ENCODE results near the gene HSPB2.

Gene HSPB2

DNA sequence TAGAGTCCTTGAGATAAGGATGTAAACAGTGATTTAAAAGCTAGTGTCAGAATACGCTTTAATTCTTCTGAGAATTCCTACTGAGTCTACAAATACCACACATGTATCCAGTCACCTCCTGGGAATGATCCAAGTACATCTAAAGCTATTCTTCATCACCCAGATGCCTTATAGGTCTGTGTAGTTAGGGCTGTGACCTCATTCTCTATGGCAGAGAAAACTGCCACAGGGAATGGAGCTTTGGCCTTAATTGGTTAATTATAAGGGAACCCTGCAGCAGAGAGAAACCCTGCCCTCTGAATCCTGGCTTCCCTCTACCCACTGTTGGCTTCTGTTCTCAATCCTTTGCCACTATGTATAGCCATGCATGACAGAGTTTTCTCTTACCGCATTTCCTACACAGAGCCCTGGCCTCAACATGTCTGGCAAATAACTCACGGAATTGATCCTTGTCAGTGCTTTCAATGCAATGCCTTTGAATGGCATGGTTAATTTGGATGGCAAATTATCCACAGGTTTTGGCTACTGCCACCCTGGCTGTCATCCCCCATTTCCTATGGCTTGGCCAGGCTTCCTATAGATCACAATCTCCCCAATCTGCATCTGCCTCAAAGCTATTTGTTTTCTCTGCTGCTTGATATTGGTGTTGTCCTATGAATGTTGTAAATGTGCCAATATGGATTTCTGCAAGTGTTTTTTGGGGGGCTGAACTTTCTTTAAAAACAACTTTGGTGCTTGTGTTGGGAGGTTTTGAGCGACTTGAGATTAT lies 27.5 kb downstream of the HSPB2 start:
- H3K27ac ChIP-seq (ENCODE audit: low read depth, low read length), result no peak overlapping the region
- no peak overlapping the region for H3K4me3 ChIP-seq (ENCODE audit: low read depth, low read length)
- H3K36me3 ChIP-seq (ENCODE audit: control insufficient read depth, insufficient read depth, low read length), result no peaks in the 10 kb centered on the region; the same call in 1 of the 2 replicates
- H3K9ac ChIP-seq (ENCODE audit: low read depth, low read length), result no peak overlapping the region
- no peaks in the 10 kb centered on the region for H3K9me3 ChIP-seq (ENCODE audit: control insufficient read depth, insufficient read depth, low read length)
- peaks cover 37% of the 10 kb centered on the region for H3K4me1 ChIP-seq (ENCODE audit: control insufficient read depth, insufficient read depth, low read length)
- H3K27me3 ChIP-seq (ENCODE audit: control insufficient read depth, insufficient read depth, low read length), result no peaks in the 10 kb centered on the region

DNA sequence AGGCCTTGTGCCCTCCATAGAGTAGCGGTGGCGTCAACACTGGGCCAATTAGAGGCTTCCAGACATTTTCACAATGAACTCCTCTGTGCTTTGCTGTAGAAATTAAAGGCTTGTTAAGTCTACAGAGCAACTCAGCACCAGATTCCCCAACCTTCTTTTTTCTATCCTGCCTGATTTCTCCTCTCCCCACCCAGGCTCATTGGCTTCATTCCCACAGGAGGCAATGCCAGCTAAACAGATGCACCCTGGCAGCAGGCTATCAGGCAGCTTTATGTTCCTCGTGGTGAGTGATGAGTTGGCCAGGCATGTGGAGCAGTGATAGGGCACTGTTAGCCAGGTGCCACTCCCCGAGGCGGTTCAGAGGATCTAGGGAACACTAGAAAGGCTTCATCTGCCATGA lies 29.4 kb downstream of the HSPB2 start:
- no peak overlapping the region for H3K27ac ChIP-seq (ENCODE audit: low read depth, low read length)

DNA sequence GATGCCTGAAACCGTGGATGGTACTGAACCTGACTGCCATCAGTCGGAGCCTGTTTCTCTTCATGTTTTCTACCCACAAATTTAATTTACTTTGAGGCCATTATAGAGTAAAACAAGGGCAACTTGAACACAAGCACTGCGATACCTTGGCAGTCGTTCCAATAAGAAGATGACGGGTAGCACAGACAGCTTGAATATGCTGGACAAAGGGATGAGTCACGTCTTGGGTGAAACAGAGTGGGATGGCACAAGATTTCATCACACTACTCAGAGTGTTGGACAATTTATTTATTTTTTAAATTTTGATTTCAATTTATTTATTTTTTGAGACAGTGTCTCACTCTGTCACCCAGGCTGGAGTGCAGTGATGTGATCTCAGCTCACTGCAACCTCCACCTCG lies 30.3 kb downstream of the HSPB2 start:
- Histone ChIP-seq H3K27me3 (ENCODE audit: control insufficient read depth, insufficient read depth, low read length) (no peaks in the 10 kb centered on the region), H3K9me3 (ENCODE audit: control insufficient read depth, insufficient read depth, low read length) (no peaks in the 10 kb centered on the region), H3K9ac (ENCODE audit: low read depth, low read length) (no peak overlapping the region)

More for the DNA sequence above, 29.4 kb downstream of the HSPB2 start:
- Histone ChIP-seq H3K9me3 (ENCODE audit: control insufficient read depth, insufficient read depth, low read length) (no peaks in the 10 kb centered on the region), H3K36me3 (ENCODE audit: control insufficient read depth, insufficient read depth, low read length) (no peaks in the 10 kb centered on the region; the same call in 1 of the 2 replicates), H3K27me3 (ENCODE audit: control insufficient read depth, insufficient read depth, low read length) (no peaks in the 10 kb centered on the region), H3K9ac (ENCODE audit: low read depth, low read length) (no peak overlapping the region), H3K4me1 (ENCODE audit: control insufficient read depth, insufficient read depth, low read length) (peaks cover 28% of the 10 kb centered on the region), H3K4me3 (ENCODE audit: low read depth, low read length) (no peak overlapping the region)

DNA sequence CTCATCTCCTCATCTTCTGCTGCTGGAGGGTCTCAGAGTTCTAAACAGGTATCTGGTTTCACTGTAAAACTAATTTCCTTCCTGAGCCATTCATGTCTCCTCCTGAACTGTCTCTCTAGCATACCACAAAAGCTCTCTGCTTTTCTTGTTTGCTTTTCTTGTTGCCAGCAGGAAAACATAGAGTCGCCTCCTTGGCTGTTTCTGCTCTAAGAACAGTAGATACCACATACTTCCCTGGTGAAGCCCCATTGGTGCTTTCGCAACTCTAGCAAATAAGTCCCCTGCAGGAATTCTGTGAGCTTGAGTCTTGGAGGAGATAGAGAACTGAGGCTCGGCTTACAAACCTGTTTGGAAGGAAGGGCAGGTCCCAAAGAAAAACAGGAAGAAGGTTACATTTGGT lies 31.6 kb downstream of the HSPB2 start:
- Histone ChIP-seq H3K36me3 (ENCODE audit: control insufficient read depth, insufficient read depth, low read length) (no peaks in the 10 kb centered on the region; the same call in 1 of the 2 replicates), H3K27me3 (ENCODE audit: control insufficient read depth, insufficient read depth, low read length) (no peaks in the 10 kb centered on the region), H3K27ac (ENCODE audit: low read depth, low read length) (peak overlapping the region; percentile 26), H3K4me3 (ENCODE audit: low read depth, low read length) (no peak overlapping the region), H3K9ac (ENCODE audit: low read depth, low read length) (no peak overlapping the region), H3K4me1 (ENCODE audit: control insufficient read depth, insufficient read depth, low read length) (peaks cover 12% of the 10 kb centered on the region), H3K9me3 (ENCODE audit: control insufficient read depth, insufficient read depth, low read length) (no peaks in the 10 kb centered on the region)

More for the DNA sequence above, 30.3 kb downstream of the HSPB2 start:
- no peak overlapping the region for H3K27ac ChIP-seq (ENCODE audit: low read depth, low read length)
- no peak overlapping the region for H3K4me3 ChIP-seq (ENCODE audit: low read depth, low read length)
- peaks cover 25% of the 10 kb centered on the region for H3K4me1 ChIP-seq (ENCODE audit: control insufficient read depth, insufficient read depth, low read length)
- H3K36me3 ChIP-seq (ENCODE audit: control insufficient read depth, insufficient read depth, low read length), result no peaks in the 10 kb centered on the region; the same call in 1 of the 2 replicates

DNA sequence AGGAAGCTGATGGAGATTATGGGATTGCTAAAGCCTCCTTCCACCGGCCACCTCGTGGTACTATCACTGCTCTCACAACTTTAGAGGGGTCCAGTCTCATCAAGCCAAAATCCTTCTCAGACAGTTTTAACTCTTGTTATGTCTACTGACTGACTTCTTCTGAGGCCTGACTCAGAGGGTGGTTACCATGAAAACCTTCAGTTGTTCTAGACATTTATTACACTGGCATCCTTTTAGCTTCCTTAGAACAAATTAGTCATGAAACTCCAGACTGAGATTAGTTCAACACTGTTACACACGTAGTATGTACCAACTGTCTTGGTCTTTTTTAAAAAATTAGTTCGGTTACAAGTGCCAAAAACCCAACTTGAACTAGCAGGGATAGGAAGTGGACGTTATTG lies 32.1 kb downstream of the HSPB2 start:
- no peak overlapping the region for H3K4me3 ChIP-seq (ENCODE audit: low read depth, low read length)
- no peaks in the 10 kb centered on the region; the same call in 1 of the 2 replicates for H3K36me3 ChIP-seq (ENCODE audit: control insufficient read depth, insufficient read depth, low read length)
- no peak overlapping the region for H3K9ac ChIP-seq (ENCODE audit: low read depth, low read length)
- no peaks in the 10 kb centered on the region for H3K9me3 ChIP-seq (ENCODE audit: control insufficient read depth, insufficient read depth, low read length)
- peak overlapping the region; percentile 26 for H3K27ac ChIP-seq (ENCODE audit: low read depth, low read length)
- H3K27me3 ChIP-seq (ENCODE audit: control insufficient read depth, insufficient read depth, low read length), result no peaks in the 10 kb centered on the region
- peaks cover 11% of the 10 kb centered on the region for H3K4me1 ChIP-seq (ENCODE audit: control insufficient read depth, insufficient read depth, low read length)

DNA sequence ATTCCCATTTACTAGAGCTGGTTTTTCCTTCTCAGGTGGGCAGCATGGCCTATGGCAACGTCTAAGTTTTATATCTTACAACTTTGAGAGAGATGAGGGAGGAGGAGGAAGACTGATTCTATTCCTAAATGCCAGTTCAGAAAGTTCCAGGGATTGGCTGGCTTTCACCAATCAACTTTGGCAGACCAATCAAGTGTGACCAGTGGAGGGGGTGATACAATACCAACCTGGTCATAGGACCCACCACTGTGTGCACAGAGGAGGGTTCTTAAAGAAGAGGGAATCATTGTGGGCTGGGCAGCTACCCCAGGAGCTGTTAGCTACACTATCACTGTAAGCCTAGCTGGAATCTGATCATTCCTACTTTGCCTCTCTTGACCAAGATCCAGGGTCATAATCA lies 32.7 kb downstream of the HSPB2 start:
- Histone ChIP-seq H3K27me3 (ENCODE audit: control insufficient read depth, insufficient read depth, low read length) (no peaks in the 10 kb centered on the region), H3K36me3 (ENCODE audit: control insufficient read depth, insufficient read depth, low read length) (no peaks in the 10 kb centered on the region; the same call in 1 of the 2 replicates), H3K9me3 (ENCODE audit: control insufficient read depth, insufficient read depth, low read length) (no peaks in the 10 kb centered on the region), H3K4me1 (ENCODE audit: control insufficient read depth, insufficient read depth, low read length) (peaks cover 11% of the 10 kb centered on the region), H3K27ac (ENCODE audit: low read depth, low read length) (no peak overlapping the region), H3K4me3 (ENCODE audit: low read depth, low read length) (no peak overlapping the region), H3K9ac (ENCODE audit: low read depth, low read length) (no peak overlapping the region)

DNA sequence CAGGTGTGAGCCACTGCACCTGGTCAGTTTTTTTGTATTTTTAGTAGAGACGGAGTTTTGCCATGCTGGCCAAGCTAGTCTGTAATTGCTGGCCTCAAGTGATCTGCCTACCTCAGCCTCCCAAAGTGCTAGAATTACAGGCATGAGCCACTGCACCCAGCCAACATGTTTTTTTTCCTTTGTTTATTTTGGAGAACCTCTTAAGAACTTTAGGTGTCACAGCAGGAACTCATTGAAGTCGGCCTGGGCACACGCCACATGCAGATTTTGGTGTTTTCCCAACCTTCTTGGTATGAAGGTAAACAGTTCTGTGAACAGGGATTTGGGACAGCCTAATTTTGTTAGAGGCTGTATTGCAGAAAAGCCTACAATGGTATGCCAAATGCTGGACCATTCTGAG lies 34.0 kb downstream of the HSPB2 start:
- Histone ChIP-seq H3K4me1 (ENCODE audit: control insufficient read depth, insufficient read depth, low read length) (peaks cover 11% of the 10 kb centered on the region), H3K27ac (ENCODE audit: low read depth, low read length) (no peak overlapping the region), H3K9ac (ENCODE audit: low read depth, low read length) (no peak overlapping the region), H3K4me3 (ENCODE audit: low read depth, low read length) (no peak overlapping the region), H3K9me3 (ENCODE audit: control insufficient read depth, insufficient read depth, low read length) (no peaks in the 10 kb centered on the region), H3K27me3 (ENCODE audit: control insufficient read depth, insufficient read depth, low read length) (no peaks in the 10 kb centered on the region), H3K36me3 (ENCODE audit: control insufficient read depth, insufficient read depth, low read length) (no peaks in the 10 kb centered on the region; the same call in 1 of the 2 replicates)

DNA sequence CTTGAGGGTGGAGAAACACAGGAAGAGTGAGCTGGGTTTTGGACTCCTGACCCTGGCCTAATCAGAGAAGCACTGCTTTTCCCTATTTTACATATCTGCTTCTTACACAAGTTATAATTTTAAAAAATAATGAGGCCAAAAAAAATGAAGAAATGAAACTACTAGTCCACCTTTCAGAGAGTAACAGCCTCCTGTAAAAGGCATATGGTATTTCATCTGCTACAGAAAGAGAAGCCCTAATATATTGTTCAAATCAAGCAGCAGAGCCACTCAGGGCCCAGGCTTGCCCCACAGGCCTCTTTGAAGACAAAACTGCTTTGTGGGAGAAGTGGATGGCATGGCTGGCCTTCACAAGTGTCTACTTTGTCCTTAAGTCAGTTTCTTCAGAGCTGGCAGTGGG lies 34.6 kb downstream of the HSPB2 start:
- peaks cover 11% of the 10 kb centered on the region for H3K4me1 ChIP-seq (ENCODE audit: control insufficient read depth, insufficient read depth, low read length)
- no peak overlapping the region for H3K9ac ChIP-seq (ENCODE audit: low read depth, low read length)
- no peak overlapping the region for H3K27ac ChIP-seq (ENCODE audit: low read depth, low read length)
- H3K27me3 ChIP-seq (ENCODE audit: control insufficient read depth, insufficient read depth, low read length), result no peaks in the 10 kb centered on the region
- H3K9me3 ChIP-seq (ENCODE audit: control insufficient read depth, insufficient read depth, low read length), result no peaks in the 10 kb centered on the region
- H3K36me3 ChIP-seq (ENCODE audit: control insufficient read depth, insufficient read depth, low read length), result no peaks in the 10 kb centered on the region; the same call in 1 of the 2 replicates
- H3K4me3 ChIP-seq (ENCODE audit: low read depth, low read length), result no peak overlapping the region

DNA sequence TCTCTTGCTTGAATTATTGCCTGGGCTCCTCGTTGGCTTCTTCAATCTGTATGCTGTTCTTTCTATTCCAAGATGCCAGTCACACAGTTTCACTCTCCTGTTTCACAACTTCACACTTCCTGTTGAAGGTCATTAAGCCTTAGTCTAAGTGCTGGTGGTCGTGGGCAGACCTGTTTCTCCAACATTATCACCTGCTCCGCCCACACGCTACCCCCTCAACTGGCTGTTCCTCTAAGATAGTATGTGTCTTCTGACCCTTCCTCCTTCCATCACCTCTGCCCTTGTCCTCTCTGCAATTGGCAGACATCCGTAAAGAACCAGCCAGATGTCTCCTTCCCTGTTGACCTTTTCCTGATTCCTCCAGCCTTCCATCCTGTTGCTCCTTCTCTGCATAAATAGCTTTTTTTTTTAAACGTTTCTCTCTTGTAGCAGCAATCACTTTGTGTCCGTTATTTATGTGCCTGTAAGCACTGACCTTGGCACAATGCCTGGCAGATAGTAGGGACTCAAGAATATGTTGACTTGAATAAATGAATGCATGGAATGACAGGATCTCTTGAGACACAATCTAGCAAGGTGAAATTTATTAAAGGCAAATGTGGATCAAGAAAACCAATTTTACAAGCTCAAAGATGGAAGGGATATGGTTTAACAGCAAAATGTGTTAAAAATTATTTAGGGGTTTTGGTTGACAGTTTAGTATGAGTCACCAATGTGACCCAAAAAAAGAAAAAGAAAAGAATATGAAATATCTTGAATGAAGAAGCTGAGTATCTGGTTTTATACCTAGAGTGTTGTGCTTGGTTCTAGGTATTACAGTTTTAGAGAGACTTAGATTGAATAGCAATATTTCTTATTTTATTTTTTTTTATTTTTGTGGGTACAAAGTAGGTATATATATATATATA lies 37.2 kb downstream of the HSPB2 start:
- H3K27ac ChIP-seq (ENCODE audit: low read depth, low read length), result no peak overlapping the region
- no peaks in the 10 kb centered on the region for H3K36me3 ChIP-seq (ENCODE audit: control insufficient read depth, insufficient read depth, low read length)
- H3K27me3 ChIP-seq (ENCODE audit: control insufficient read depth, insufficient read depth, low read length), result no peaks in the 10 kb centered on the region
- H3K4me3 ChIP-seq (ENCODE audit: low read depth, low read length), result no peak overlapping the region
- no peaks in the 10 kb centered on the region; the same call in 1 of the 2 replicates for H3K4me1 ChIP-seq (ENCODE audit: control insufficient read depth, insufficient read depth, low read length)
- no peaks in the 10 kb centered on the region for H3K9me3 ChIP-seq (ENCODE audit: control insufficient read depth, insufficient read depth, low read length)
- H3K9ac ChIP-seq (ENCODE audit: low read depth, low read length), result no peak overlapping the region

DNA sequence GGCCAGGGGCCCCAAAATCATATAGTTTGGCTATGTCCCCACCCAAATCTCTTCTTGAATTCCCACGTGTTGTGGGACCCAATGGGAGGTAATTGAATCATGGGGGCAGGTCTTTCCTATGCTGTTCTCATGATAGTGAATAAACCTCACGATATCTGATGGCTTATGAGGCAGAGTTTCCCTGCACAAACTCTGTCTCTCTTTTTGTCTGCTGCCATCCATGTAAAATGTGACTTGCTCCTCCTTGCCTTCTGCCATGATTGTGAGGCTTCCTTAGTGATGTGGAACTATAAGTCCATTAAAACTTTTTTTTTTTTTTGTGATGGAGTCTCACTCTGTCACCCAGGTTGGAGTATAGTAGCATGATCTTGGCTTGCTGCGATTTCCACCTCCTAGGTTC lies 39.0 kb downstream of the HSPB2 start:
- H3K36me3 ChIP-seq (ENCODE audit: control insufficient read depth, insufficient read depth, low read length), result no peaks in the 10 kb centered on the region
- no peaks in the 10 kb centered on the region for H3K27me3 ChIP-seq (ENCODE audit: control insufficient read depth, insufficient read depth, low read length)
- no peaks in the 10 kb centered on the region for H3K9me3 ChIP-seq (ENCODE audit: control insufficient read depth, insufficient read depth, low read length)
- H3K27ac ChIP-seq (ENCODE audit: low read depth, low read length), result no peak overlapping the region
- H3K4me3 ChIP-seq (ENCODE audit: low read depth, low read length), result no peak overlapping the region
- H3K9ac ChIP-seq (ENCODE audit: low read depth, low read length), result no peak overlapping the region
- H3K4me1 ChIP-seq (ENCODE audit: control insufficient read depth, insufficient read depth, low read length), result no peaks in the 10 kb centered on the region; the same call in 1 of the 2 replicates

DNA sequence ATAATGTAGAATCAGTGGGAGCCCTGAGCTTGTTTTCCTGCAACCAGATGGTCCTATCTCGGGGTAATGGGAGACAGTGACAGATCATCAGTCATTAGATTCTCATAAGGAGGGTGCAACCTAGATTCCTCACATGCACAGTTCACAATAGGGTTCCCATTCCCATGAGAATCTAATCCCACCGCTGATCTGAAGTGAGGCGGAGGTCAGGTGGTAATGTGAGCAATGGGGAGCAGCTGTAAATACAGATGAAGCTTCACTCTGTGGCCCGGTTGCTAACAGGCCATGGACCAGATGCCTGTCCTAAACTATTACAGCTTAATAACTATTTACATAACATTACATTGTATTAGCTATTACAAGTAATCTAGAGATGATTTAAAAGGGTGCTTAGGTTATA lies 41.6 kb downstream of the HSPB2 start:
- H3K4me1 ChIP-seq (ENCODE audit: control insufficient read depth, insufficient read depth, low read length), result no peaks in the 10 kb centered on the region
- no peaks in the 10 kb centered on the region for H3K9me3 ChIP-seq (ENCODE audit: control insufficient read depth, insufficient read depth, low read length)
- no peak overlapping the region for H3K9ac ChIP-seq (ENCODE audit: low read depth, low read length)
- H3K27me3 ChIP-seq (ENCODE audit: control insufficient read depth, insufficient read depth, low read length), result no peaks in the 10 kb centered on the region
- H3K36me3 ChIP-seq (ENCODE audit: control insufficient read depth, insufficient read depth, low read length), result no peaks in the 10 kb centered on the region
- no peak overlapping the region for H3K4me3 ChIP-seq (ENCODE audit: low read depth, low read length)
- H3K27ac ChIP-seq (ENCODE audit: low read depth, low read length), result no peak overlapping the region
